Measurements from ENCODE around the gene PLEKHA1.

- no peak for TF ChIP-seq POLR2AphosphoS5 (IDR thresholded peaks at IDR 0.05; ENCODE audit: low read depth, low read length)
- TF ChIP-seq FOXP2 (optimal IDR thresholded peaks at IDR 0.05; ENCODE audit: borderline replicate concordance, extremely low read depth, extremely low read length, insufficient read depth): no peak
- TF ChIP-seq TAF1 (IDR thresholded peaks at IDR 0.05; ENCODE audit: borderline replicate concordance, insufficient read depth, low read length): no peak
- TF ChIP-seq REST (IDR thresholded peaks at IDR 0.05; ENCODE audit: insufficient read depth in 1 of 2, low read depth in 2 of 2, low read length in 2 of 2): no peak
- TF ChIP-seq SIN3A (IDR thresholded peaks at IDR 0.05; ENCODE audit: borderline replicate concordance, insufficient read depth, low read length): no peak
Observed at GRCh38 chr10:122460891-122461293, 86.4 kb downstream of the PLEKHA1 start.

Data from PFSK-1 (cell line).